H1 (cell line): ENCODE measurements around the gene MANSC1. TPM values are rescaled to one million over a fixed set of nuclear protein-coding genes. Genes with fewer than 3 reads are reported as not detected.

Experiments
- CTCF ChIA-PET: fragments of 300-600 bp; sonication (Branson Sonifier 250); formaldehyde crosslinking; loops from one replicate; lab custom pipeline; 2021; ENCODE audit not compliant: partially characterized antibody; lab: Charles Lee
- POLR2A ChIA-PET: fragments of 300-600 bp; sonication (Branson Sonifier 250); formaldehyde crosslinking; loops from one replicate; lab custom pipeline; 2021; ENCODE audit warnings: inconsistent platforms; ENCODE audit not compliant: partially characterized antibody; lab: Charles Lee
- DNase-seq, 2 experiments: peaks; one replicate each; pipeline versions ENCODE4 v3.0.0 to v3.0.0-alpha.2; 2010 to 2022; ENCODE audit warnings: low spot score in 2 of 2, low read depth in 1 of 2, mixed read lengths in 1 of 2
- FAIRE-seq: peaks from 2 replicates; lab custom pipeline; 2011; peaks lifted over from hg19 to GRCh38; lab: Jason Lieb, UNC
- H2AFZ ChIP-seq: 2 replicates; pipeline ENCODE4 v1.8.1; 2012; ENCODE audit warnings: low read length, inconsistent platforms
- H2AK5ac ChIP-seq: 2 replicates; pipeline ENCODE4 v1.6.1; 2013; ENCODE audit warnings: low read depth, low read length
- H2BK120ac ChIP-seq: replicated peaks from 2 replicates; pipeline ENCODE3; 2013; ENCODE audit warnings: low read depth, low read length, inconsistent platforms
- H2BK12ac ChIP-seq: 2 replicates; pipeline ENCODE4 v1.6.1; 2013; ENCODE audit warnings: low read depth, low read length
- H2BK15ac ChIP-seq: 2 replicates; pipeline ENCODE4 v1.6.1; 2013; ENCODE audit warnings: low read length
- H2BK20ac ChIP-seq: 2 replicates; pipeline ENCODE4 v1.6.1; 2013; ENCODE audit warnings: low read length
- H2BK5ac ChIP-seq: 2 replicates; pipeline ENCODE4 v1.6.1; 2013; ENCODE audit warnings: low read depth, low read length
- H3K14ac ChIP-seq: 2 replicates; pipeline ENCODE4 v1.6.1; 2013; ENCODE audit warnings: inconsistent platforms; ENCODE audit not compliant: insufficient read length
- H3K18ac ChIP-seq: 2 replicates; pipeline ENCODE4 v1.6.1; 2013; ENCODE audit warnings: low read length; ENCODE audit errors: extremely low read depth
- H3K23ac ChIP-seq: 2 replicates; pipeline ENCODE4 v1.6.1; 2013; ENCODE audit warnings: inconsistent platforms; ENCODE audit not compliant: insufficient read length
- H3K23me2 ChIP-seq: 2 replicates; pipeline ENCODE4 v1.6.1; 2013; ENCODE audit warnings: low read depth, low read length
- H3K27ac ChIP-seq: 2 replicates; pipeline ENCODE4 v1.6.1; 2011; ENCODE audit warnings: low read depth, low read length, inconsistent platforms
- H3K27me3 ChIP-seq, 4 experiments: replicated peaks in 1 of 4; 1 replicate in 1 of 4; 2 replicates in 3 of 4; pipeline versions ENCODE4 v1.6.1 to v1.8.1; 2011 to 2013; ENCODE audit warnings: low read length in 3 of 4, mild to moderate bottlenecking in 3 of 4, inconsistent platforms in 2 of 4, mixed read lengths in 2 of 4, moderate library complexity in 1 of 4; ENCODE audit not compliant: control insufficient read depth in 3 of 4, insufficient read depth in 3 of 4; ENCODE audit errors: extremely low read depth in 1 of 4
- H3K36me3 ChIP-seq, 4 experiments: 2 replicates each; pipeline versions ENCODE4 v1.6.1 to v1.8.1; 2011 to 2013; ENCODE audit warnings: mild to moderate bottlenecking in 4 of 4, low read length in 3 of 4, moderate library complexity in 2 of 4, control low read depth in 1 of 4, inconsistent platforms in 1 of 4; ENCODE audit not compliant: insufficient read depth in 4 of 4, control insufficient read depth in 2 of 4
- H3K4ac ChIP-seq: replicated peaks from 2 replicates; pipeline ENCODE3; 2013; ENCODE audit warnings: low read length, low read depth, mixed read lengths, inconsistent platforms; ENCODE audit not compliant: insufficient read length
- H3K4me1 ChIP-seq, 4 experiments: replicated peaks in 1 of 4; 1 replicate in 1 of 4; 2 replicates in 3 of 4; pipeline versions ENCODE4 v1.6.1 to v1.8.1; 2011 to 2013; ENCODE audit warnings: low read length in 3 of 4, inconsistent platforms in 2 of 4, mixed read lengths in 1 of 4; ENCODE audit not compliant: insufficient read depth in 4 of 4, control insufficient read depth in 3 of 4
- H3K4me2 ChIP-seq, 2 experiments: 2 replicates each; pipeline versions ENCODE4 v1.6.1 to v1.8.1; 2011 to 2013; ENCODE audit warnings: low read depth in 2 of 2, low read length in 2 of 2, control low read depth in 1 of 2, inconsistent platforms in 1 of 2, mild to moderate bottlenecking in 1 of 2; ENCODE audit not compliant: insufficient read depth in 1 of 2
- H3K4me3 ChIP-seq, 4 experiments: fragments of 200-600, 300-600 bp in 1 of 4; sonication (generic), shearing (Covaris generic), sonication (Bioruptor Twin) in 1 of 4; 2 replicates each; pipeline versions ENCODE4 v1.5.1 to v1.8.1; 2011 to 2016; ENCODE audit warnings: low read length in 4 of 4, low read depth in 3 of 4, control low read depth in 2 of 4, inconsistent platforms in 2 of 4, mild to moderate bottlenecking in 2 of 4, mixed read lengths in 1 of 4, moderate library complexity in 1 of 4; ENCODE audit not compliant: insufficient read depth in 2 of 4; ENCODE audit errors: extremely low read depth in 1 of 4
- H3K56ac ChIP-seq: replicated peaks from 2 replicates; pipeline ENCODE3; 2013; ENCODE audit warnings: low read depth, mild to moderate bottlenecking, mixed read lengths, low read length, inconsistent platforms; ENCODE audit not compliant: insufficient read length
- H3K79me1 ChIP-seq: 2 replicates; pipeline ENCODE4 v1.6.1; 2013; ENCODE audit warnings: low read depth, low read length, control low read depth
- H3K79me2 ChIP-seq, 2 experiments: 2 replicates each; pipeline versions ENCODE4 v1.6.1 to v1.8.1; 2012 to 2013; ENCODE audit warnings: low read length in 2 of 2, mild to moderate bottlenecking in 2 of 2, inconsistent platforms in 1 of 2; ENCODE audit not compliant: insufficient read depth in 2 of 2, control insufficient read depth in 1 of 2
- H3K9ac ChIP-seq, 4 experiments: replicated peaks in 1 of 4; 1 replicate in 1 of 4; 2 replicates in 3 of 4; pipeline versions ENCODE4 v1.6.1 to v1.8.1; 2011 to 2013; ENCODE audit warnings: low read depth in 3 of 4, low read length in 3 of 4, control low read depth in 2 of 4, mild to moderate bottlenecking in 2 of 4, moderate library complexity in 2 of 4, inconsistent platforms in 1 of 4; ENCODE audit errors: extremely low read depth in 1 of 4
- H3K9me3 ChIP-seq, 2 experiments: 2 replicates each; pipeline versions ENCODE4 v1.6.1 to v1.8.1; 2012 to 2013; ENCODE audit warnings: mild to moderate bottlenecking in 2 of 2, moderate library complexity in 2 of 2, control low read depth in 1 of 2, inconsistent platforms in 1 of 2, low read depth in 1 of 2, low read length in 1 of 2, mixed read lengths in 1 of 2; ENCODE audit not compliant: insufficient read depth in 2 of 2
- H4K20me1 ChIP-seq, 2 experiments: replicated peaks in 1 of 2; 2 replicates each; pipeline versions ENCODE3 to v1.8.1; 2011 to 2013; ENCODE audit warnings: inconsistent platforms in 2 of 2, low read length in 2 of 2, mild to moderate bottlenecking in 1 of 2; ENCODE audit not compliant: insufficient read depth in 2 of 2, control insufficient read depth in 1 of 2
- H4K5ac ChIP-seq: 2 replicates; pipeline ENCODE4 v1.6.1; 2013; ENCODE audit warnings: low read length, low read depth, mixed read lengths, inconsistent platforms; ENCODE audit not compliant: insufficient read length
- H4K8ac ChIP-seq: 2 replicates; pipeline ENCODE4 v1.8.0; 2013; ENCODE audit warnings: mild to moderate bottlenecking, moderate library complexity, low read length, inconsistent platforms; ENCODE audit not compliant: insufficient read depth; ENCODE audit errors: extremely low read depth
- H4K91ac ChIP-seq: replicated peaks from 2 replicates; pipeline ENCODE3; 2013; ENCODE audit warnings: low read length, mixed read lengths, inconsistent platforms; ENCODE audit not compliant: insufficient read length
- EP300 ChIP-seq, 2 experiments: IDR thresholded peaks; 1 replicate in 1 of 2; 2 replicates in 1 of 2; pipeline ENCODE4 v1.6.1; 2011 to 2012; ENCODE audit warnings: low read depth in 2 of 2, low read length in 2 of 2, mild to moderate bottlenecking in 2 of 2, borderline replicate concordance in 1 of 2, inconsistent platforms in 1 of 2, moderate library complexity in 1 of 2
- JUND ChIP-seq: IDR thresholded peaks from 2 replicates; pipeline ENCODE4 v1.6.1; 2011; ENCODE audit warnings: mild to moderate bottlenecking, improper control_type of control experiment, low read length
- MAX ChIP-seq: IDR thresholded peaks from 2 replicates; pipeline ENCODE4 v1.6.1; 2012; ENCODE audit warnings: inconsistent platforms
- NANOG ChIP-seq: IDR thresholded peaks from 2 replicates; pipeline ENCODE4 v1.6.1; 2011; ENCODE audit warnings: low read length, low read depth, mild to moderate bottlenecking, inconsistent platforms; ENCODE audit not compliant: insufficient read depth, poor library complexity, severe bottlenecking
- RAD21 ChIP-seq, 2 experiments: IDR thresholded peaks in 1 of 2; conservative IDR thresholded peaks in 1 of 2; 2 replicates each; pipeline ENCODE4 v1.6.1; 2011; ENCODE audit warnings: low read depth in 2 of 2, low read length in 2 of 2, improper control_type of control experiment in 1 of 2, inconsistent platforms in 1 of 2, mild to moderate bottlenecking in 1 of 2, moderate library complexity in 1 of 2
- RFX5 ChIP-seq: IDR thresholded peaks from 2 replicates; pipeline ENCODE4 v1.6.1; 2011; ENCODE audit warnings: low read depth, low read length, improper control_type of control experiment, borderline replicate concordance
- SIN3A ChIP-seq, 2 experiments: IDR thresholded peaks in 1 of 2; conservative IDR thresholded peaks in 1 of 2; 2 replicates each; pipeline ENCODE4 v1.6.1; 2011 to 2012; ENCODE audit warnings: low read length in 2 of 2, improper control_type of control experiment in 1 of 2, low read depth in 1 of 2, mild to moderate bottlenecking in 1 of 2
- SIRT6 ChIP-seq: IDR thresholded peaks from one replicate; pipeline ENCODE4 v1.7.1; 2012; ENCODE audit warnings: low read length, inconsistent platforms
- SUZ12 ChIP-seq: fragments of 200-600 bp; sonication (generic); IDR thresholded peaks from 2 replicates; pipeline ENCODE4 v1.6.1; 2012; ENCODE audit warnings: mild to moderate bottlenecking, inconsistent platforms, low read length, moderate library complexity, mixed read lengths
- TAF7 ChIP-seq: optimal IDR thresholded peaks from 2 replicates; pipeline ENCODE3; 2011; ENCODE audit warnings: low read depth, mild to moderate bottlenecking, inconsistent platforms, low read length, moderate library complexity, borderline replicate concordance
- TEAD4 ChIP-seq: IDR thresholded peaks from 2 replicates; pipeline ENCODE4 v1.6.1; 2012; ENCODE audit warnings: low read depth, low read length, inconsistent platforms, mixed read lengths
- WGBS, 2 experiments: shearing (Covaris generic) in 1 of 2; methylation state at CpG; one replicate each; pipeline versions ENCODE4 v1.1.6 to v1.1.7; 2013 to 2015; ENCODE audit warnings: low lambda C conversion rate in 2 of 2, mixed read lengths in 2 of 2, inconsistent platforms in 1 of 2, low coverage in 1 of 2, missing lambda C conversion rate in 1 of 2; ENCODE audit not compliant: insufficient replicate concordance in 2 of 2, insufficient coverage in 1 of 2, insufficient read length in 1 of 2; ENCODE audit errors: extremely low coverage in 1 of 2, missing lambda C conversion rate in 1 of 2; 5-methylcytosine and 5-hydroxymethylcytosine counted together
- polyA plus RNA-seq, 7 experiments: library from polyadenylated mRNA; depleted of rRNA in 3 of 7; stranded (reverse) in 5 of 7; unstranded in 2 of 7; fragments of >200 nt in 5 of 7; fragments of 200-250 nt in 2 of 7; gene quantifications; 1 replicate in 5 of 7; 2 replicates in 1 of 7; 4 replicates in 1 of 7; pipeline versions ENCODE4 v1.2.1 to v1.2.3, GENCODE V29; 2011 to 2013; ENCODE audit warnings: missing spikeins in 2 of 7, mixed read lengths in 2 of 7
- total RNA-seq: library from RNA; stranded (reverse); fragmentation: NEBNext Ultra II Directional; extraction: Animal tissue kit (Norgen Biotek cat#: 25700); gene quantifications from 2 replicates; pipeline ENCODE4 v1.2.1, GENCODE V29; 2021

The MANSC1 gene
- total and polyA plus RNA-seq, 2 of the 8 experiments (the other 6 are each of a cell fraction or from before 2014, with no cell fraction given) = 2.0 to 8.9 TPM

DNA sequence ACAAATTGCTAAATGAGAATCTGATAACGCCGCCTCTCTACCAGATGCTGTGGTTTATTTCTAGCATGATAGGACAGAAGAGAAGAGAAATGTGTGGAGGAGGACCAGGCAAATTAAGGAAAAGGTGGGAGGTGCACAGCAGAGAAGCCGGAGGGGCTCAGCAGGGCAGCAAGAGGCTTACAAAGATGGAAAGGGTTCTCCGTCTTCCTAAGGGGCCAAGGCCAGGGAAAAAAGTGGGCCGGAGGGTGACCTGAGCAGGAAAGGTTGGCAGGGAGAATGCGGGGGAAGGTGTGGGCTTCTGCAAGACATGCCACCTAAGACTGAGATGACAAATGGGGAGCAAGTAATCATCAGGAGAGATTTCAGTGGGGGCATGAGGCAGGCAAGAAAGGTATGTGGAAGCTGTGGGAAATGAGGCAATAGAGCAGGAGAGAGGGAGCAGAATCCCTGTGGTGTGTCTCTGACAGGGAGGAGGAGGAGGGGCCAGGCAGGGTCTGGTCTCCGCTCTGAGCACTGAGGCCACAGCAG, 18.7 kb downstream of the MANSC1 start:
- Histone ChIP-seq H2BK120ac (no peak overlapping the region), H3K9ac (no peak overlapping the region), H3K4ac (no peak overlapping the region), H2BK12ac (0 out of 2 replicates have a peak overlapping the region, but pooled peaks have one; percentile 60), H3K56ac (no peak overlapping the region), H3K23ac (no peak overlapping the region), H2BK5ac (no peak overlapping the region), H3K27ac (no peak overlapping the region), H2BK15ac (no peak overlapping the region), H2AK5ac (no peak overlapping the region), H3K79me1 (no peaks in the 10 kb centered on the region), H3K18ac (no peak overlapping the region), H2BK20ac (no peak overlapping the region), H4K8ac (no peak overlapping the region), H3K23me2 (no peaks in the 10 kb centered on the region; the same call in 1 of the 2 replicates), H3K4me2 (peak overlapping the region in 1 of 2 experiments; percentile 10; a peak in 1 of 4 replicates), H3K79me2 (no peaks in the 10 kb centered on the region), H4K91ac (no peak overlapping the region), H3K14ac (no peak overlapping the region), H3K4me1 (peaks cover 4 to 11% (median 9%) of the 10 kb centered on the region in 4 experiments; a peak in 4 of 7 replicates), H2AFZ (no peak overlapping the region), H3K27me3 (no peaks in the 10 kb centered on the region), H3K4me3 (no peak overlapping the region; a peak in 1 of 8 replicates), H4K5ac (no peak overlapping the region), H3K36me3 (no peaks in the 10 kb centered on the region), H3K9me3 (no peaks in the 10 kb centered on the region), H4K20me1 (no peaks in the 10 kb centered on the region)
- DNase-seq (peak in 1 of 2 experiments; percentile 54), FAIRE-seq (no peak)
- WGBS, 2 experiments = 70% methylated on average over 6 of the region's 7 CpGs; no CpG with 5 or more reads in 1 of the 2 experiments
- TF ChIP-seq TEAD4 (0 out of 2 replicates have a peak, but pooled peaks have one; percentile 15), MAX (no peak), NANOG (no peak), JUND (no peak), TAF7 (no peak), SUZ12 (no peak), SIRT6 (no peak), RAD21 (IDR thresholded peaks at IDR 0.05 in 1 of 2, conservative IDR thresholded peaks at IDR 0.05 in 1 of 2; ENCODE audit: low read depth in 2 of 2, low read length in 2 of 2) (no peak), RFX5 (no peak), EP300 (IDR thresholded peaks at IDR 0.05; ENCODE audit: borderline replicate concordance in 1 of 2, low read depth in 2 of 2, low read length in 2 of 2) (no peak), SIN3A (conservative IDR thresholded peaks at IDR 0.05 in 1 of 2, IDR thresholded peaks at IDR 0.05 in 1 of 2; ENCODE audit: low read depth in 1 of 2, low read length in 2 of 2) (0 out of 4 replicates have a peak, but pooled peaks of 1 of the 2 experiments have one; percentile 29)
- ChIA-PET CTCF (interaction anchor here (0.8 to 7.0 kb wide), 11 partner anchors 12 to 373 kb away, joined by 3 to 42 read pairs (median 5); partner anchors contain the start of gene MANSC1), POLR2A (interaction anchor here (3.1 kb wide), 1 partner anchor 65 kb away, joined by 12 read pairs; the partner anchor contains the start of gene LRP6)
